ENCODE results near the gene PANK2. TPM values are rescaled to one million over a fixed set of nuclear protein-coding genes. Genes with fewer than 3 reads are reported as not detected.

Gene PANK2
- total and polyA plus RNA-seq, 2 experiments from 2014 or later, result 36.1 to 72.0 TPM

DNA sequence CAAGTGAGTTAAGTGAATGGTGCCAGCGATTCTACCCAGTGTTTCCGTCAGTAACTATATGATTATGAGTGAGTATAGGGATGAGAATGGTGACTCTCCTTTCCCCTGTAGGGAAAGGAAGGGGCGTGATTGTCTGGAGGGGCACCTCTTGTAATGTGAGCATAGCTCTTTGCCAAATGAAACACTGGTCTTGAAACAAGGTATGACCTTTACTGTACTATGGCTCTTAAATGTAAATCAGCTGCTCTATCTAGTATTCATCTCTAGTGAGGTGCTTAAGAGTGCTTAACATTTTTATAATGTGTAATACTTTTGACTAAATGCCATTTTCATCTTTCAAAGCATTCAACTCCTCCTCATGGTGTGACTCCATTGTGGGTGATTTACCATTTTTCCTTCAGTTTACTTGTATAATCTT, 11.0 kb downstream of the PANK2 start (continued):
- TF ChIP-seq, protein P1, sequence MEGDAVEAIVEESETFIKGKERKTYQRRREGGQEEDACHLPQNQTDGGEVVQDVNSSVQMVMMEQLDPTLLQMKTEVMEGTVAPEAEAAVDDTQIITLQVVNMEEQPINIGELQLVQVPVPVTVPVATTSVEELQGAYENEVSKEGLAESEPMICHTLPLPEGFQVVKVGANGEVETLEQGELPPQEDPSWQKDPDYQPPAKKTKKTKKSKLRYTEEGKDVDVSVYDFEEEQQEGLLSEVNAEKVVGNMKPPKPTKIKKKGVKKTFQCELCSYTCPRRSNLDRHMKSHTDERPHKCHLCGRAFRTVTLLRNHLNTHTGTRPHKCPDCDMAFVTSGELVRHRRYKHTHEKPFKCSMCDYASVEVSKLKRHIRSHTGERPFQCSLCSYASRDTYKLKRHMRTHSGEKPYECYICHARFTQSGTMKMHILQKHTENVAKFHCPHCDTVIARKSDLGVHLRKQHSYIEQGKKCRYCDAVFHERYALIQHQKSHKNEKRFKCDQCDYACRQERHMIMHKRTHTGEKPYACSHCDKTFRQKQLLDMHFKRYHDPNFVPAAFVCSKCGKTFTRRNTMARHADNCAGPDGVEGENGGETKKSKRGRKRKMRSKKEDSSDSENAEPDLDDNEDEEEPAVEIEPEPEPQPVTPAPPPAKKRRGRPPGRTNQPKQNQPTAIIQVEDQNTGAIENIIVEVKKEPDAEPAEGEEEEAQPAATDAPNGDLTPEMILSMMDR (conservative IDR thresholded peaks at IDR 0.05; ENCODE audit: low read depth in 2 of 2), result no peak
- TF ChIP-seq, protein P2, sequence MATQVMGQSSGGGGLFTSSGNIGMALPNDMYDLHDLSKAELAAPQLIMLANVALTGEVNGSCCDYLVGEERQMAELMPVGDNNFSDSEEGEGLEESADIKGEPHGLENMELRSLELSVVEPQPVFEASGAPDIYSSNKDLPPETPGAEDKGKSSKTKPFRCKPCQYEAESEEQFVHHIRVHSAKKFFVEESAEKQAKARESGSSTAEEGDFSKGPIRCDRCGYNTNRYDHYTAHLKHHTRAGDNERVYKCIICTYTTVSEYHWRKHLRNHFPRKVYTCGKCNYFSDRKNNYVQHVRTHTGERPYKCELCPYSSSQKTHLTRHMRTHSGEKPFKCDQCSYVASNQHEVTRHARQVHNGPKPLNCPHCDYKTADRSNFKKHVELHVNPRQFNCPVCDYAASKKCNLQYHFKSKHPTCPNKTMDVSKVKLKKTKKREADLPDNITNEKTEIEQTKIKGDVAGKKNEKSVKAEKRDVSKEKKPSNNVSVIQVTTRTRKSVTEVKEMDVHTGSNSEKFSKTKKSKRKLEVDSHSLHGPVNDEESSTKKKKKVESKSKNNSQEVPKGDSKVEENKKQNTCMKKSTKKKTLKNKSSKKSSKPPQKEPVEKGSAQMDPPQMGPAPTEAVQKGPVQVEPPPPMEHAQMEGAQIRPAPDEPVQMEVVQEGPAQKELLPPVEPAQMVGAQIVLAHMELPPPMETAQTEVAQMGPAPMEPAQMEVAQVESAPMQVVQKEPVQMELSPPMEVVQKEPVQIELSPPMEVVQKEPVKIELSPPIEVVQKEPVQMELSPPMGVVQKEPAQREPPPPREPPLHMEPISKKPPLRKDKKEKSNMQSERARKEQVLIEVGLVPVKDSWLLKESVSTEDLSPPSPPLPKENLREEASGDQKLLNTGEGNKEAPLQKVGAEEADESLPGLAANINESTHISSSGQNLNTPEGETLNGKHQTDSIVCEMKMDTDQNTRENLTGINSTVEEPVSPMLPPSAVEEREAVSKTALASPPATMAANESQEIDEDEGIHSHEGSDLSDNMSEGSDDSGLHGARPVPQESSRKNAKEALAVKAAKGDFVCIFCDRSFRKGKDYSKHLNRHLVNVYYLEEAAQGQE (IDR thresholded peaks at IDR 0.05; ENCODE audit: unreplicated experiment), result no peak
- TF ChIP-seq JUNB (IDR thresholded peaks at IDR 0.05; ENCODE audit: unreplicated experiment) (no peak), NANOG (IDR thresholded peaks at IDR 0.05; ENCODE audit: borderline replicate concordance) (no peak), POLR2AphosphoS5 (IDR thresholded peaks at IDR 0.05; ENCODE audit: low read depth) (no peak), ZNF114 (CRISPR knock-in tag; IDR thresholded peaks at IDR 0.05) (no peak)

DNA sequence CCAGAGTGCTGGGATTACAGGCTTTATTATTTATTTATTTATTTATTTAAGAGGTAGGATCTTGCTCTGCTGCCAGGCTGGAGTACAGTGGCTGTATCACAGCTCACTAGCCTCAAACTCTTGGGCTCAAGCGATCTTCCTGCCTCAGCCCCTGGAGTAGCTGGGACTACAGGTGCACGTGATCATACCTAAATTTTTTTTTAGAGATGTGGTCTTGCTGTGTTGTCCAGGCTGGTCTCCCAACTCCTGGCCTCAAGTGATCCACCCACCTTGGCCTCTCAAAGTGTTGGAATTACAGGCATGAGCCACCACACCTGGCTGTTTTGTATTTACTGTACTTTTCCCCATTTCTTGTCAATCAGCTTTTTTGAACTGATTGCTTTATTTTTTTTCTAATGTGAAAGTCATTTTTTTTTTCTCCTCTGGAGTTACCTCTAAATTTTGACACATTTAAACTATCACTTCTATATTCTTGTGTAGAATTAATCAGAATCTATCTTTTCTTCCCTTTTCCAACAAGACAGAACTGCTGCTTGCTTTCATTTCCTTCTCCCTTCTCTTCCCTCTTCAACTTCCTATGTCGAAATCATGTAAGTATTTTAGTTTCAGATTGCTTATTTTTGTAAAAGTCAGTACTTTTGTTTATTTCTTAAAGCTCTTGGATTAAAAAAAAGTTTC, 12.0 kb downstream of the PANK2 start:
- Histone ChIP-seq H3K36me3 (ENCODE audit: insufficient read depth) (0 out of 2 replicates have a peak, but pooled peaks cover 7% of the 10 kb centered on the region), H2AFZ (no peak overlapping the region), H3K4me1 (ENCODE audit: insufficient read depth) (peaks cover 25% of the 10 kb centered on the region), H3K4me3 (no peak overlapping the region), H3K27ac (ENCODE audit: low read depth) (no peak overlapping the region), H3K4me2 (no peak overlapping the region), H3K79me2 (replicated peaks; ENCODE audit: insufficient read depth) (peaks cover 100% of the 10 kb centered on the region), H3F3A (replicated peaks; ENCODE audit: low read depth) (0 out of 2 replicates have a peak, but pooled peaks cover 16% of the 10 kb centered on the region), H3K27me3 (ENCODE audit: insufficient read depth) (no peaks in the 10 kb centered on the region), H4K20me1 (replicated peaks; ENCODE audit: insufficient read depth) (peaks cover 97% of the 10 kb centered on the region), H3K9me2 (ENCODE audit: insufficient read depth) (no peaks in the 10 kb centered on the region)
- H3K4me3 Mint-ChIP-seq, result no peak overlapping the region
- ATAC-seq (no peak), DNase-seq (ENCODE audit: low spot score) (no peak)
- peaks cover 33% of the 10 kb centered on the region for H3K4me1 Mint-ChIP-seq
- H3K9me3 Mint-ChIP-seq, result no peaks in the 10 kb centered on the region
- H3K36me3 Mint-ChIP-seq (ENCODE audit: low read depth), result peaks cover 23% of the 10 kb centered on the region; the same call in 2 of the 3 replicates
- H3K27ac Mint-ChIP-seq, result no peak overlapping the region
- H3K27me3 Mint-ChIP-seq (ENCODE audit: insufficient read depth, low read depth, poor library complexity), result peaks cover 13% of the 10 kb centered on the region
- TF ChIP-seq, protein P3, sequence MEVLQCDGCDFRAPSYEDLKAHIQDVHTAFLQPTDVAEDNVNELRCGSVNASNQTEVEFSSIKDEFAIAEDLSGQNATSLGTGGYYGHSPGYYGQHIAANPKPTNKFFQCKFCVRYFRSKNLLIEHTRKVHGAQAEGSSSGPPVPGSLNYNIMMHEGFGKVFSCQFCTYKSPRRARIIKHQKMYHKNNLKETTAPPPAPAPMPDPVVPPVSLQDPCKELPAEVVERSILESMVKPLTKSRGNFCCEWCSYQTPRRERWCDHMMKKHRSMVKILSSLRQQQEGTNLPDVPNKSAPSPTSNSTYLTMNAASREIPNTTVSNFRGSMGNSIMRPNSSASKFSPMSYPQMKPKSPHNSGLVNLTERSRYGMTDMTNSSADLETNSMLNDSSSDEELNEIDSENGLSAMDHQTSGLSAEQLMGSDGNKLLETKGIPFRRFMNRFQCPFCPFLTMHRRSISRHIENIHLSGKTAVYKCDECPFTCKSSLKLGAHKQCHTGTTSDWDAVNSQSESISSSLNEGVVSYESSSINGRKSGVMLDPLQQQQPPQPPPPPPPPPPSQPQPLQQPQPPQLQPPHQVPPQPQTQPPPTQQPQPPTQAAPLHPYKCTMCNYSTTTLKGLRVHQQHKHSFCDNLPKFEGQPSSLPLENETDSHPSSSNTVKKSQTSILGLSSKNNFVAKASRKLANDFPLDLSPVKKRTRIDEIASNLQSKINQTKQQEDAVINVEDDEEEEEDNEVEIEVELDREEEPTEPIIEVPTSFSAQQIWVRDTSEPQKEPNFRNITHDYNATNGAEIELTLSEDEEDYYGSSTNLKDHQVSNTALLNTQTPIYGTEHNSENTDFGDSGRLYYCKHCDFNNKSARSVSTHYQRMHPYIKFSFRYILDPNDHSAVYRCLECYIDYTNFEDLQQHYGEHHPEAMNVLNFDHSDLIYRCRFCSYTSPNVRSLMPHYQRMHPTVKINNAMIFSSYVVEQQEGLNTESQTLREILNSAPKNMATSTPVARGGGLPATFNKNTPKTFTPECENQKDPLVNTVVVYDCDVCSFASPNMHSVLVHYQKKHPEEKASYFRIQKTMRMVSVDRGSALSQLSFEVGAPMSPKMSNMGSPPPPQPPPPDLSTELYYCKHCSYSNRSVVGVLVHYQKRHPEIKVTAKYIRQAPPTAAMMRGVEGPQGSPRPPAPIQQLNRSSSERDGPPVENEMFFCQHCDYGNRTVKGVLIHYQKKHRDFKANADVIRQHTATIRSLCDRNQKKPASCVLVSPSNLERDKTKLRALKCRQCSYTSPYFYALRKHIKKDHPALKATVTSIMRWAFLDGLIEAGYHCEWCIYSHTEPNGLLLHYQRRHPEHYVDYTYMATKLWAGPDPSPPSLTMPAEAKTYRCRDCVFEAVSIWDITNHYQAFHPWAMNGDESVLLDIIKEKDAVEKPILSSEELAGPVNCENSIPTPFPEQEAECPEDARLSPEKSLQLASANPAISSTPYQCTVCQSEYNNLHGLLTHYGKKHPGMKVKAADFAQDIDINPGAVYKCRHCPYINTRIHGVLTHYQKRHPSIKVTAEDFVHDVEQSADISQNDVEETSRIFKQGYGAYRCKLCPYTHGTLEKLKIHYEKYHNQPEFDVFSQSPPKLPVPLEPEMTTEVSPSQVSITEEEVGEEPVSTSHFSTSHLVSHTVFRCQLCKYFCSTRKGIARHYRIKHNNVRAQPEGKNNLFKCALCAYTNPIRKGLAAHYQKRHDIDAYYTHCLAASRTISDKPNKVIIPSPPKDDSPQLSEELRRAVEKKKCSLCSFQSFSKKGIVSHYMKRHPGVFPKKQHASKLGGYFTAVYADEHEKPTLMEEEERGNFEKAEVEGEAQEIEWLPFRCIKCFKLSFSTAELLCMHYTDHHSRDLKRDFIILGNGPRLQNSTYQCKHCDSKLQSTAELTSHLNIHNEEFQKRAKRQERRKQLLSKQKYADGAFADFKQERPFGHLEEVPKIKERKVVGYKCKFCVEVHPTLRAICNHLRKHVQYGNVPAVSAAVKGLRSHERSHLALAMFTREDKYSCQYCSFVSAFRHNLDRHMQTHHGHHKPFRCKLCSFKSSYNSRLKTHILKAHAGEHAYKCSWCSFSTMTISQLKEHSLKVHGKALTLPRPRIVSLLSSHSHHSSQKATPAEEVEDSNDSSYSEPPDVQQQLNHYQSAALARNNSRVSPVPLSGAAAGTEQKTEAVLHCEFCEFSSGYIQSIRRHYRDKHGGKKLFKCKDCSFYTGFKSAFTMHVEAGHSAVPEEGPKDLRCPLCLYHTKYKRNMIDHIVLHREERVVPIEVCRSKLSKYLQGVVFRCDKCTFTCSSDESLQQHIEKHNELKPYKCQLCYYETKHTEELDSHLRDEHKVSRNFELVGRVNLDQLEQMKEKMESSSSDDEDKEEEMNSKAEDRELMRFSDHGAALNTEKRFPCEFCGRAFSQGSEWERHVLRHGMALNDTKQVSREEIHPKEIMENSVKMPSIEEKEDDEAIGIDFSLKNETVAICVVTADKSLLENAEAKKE (CRISPR knock-in tag; IDR thresholded peaks at IDR 0.05), result no peak
- no peak for TF ChIP-seq NANOG (IDR thresholded peaks at IDR 0.05; ENCODE audit: borderline replicate concordance)
- no peak for TF ChIP-seq EZH2phosphoT487 (IDR thresholded peaks at IDR 0.05; ENCODE audit: unreplicated experiment)
- TF ChIP-seq CREB1 (CRISPR knock-in tag; IDR thresholded peaks at IDR 0.05; ENCODE audit: low read depth), result no peak
- no peak for TF ChIP-seq ZNF114 (CRISPR knock-in tag; IDR thresholded peaks at IDR 0.05)

All from GM23338 (cell line).